Adrenal gland (tissue), 12 donors: ENCODE measurements around the gene C5orf15. TPM values are rescaled to one million over a fixed set of nuclear protein-coding genes. Genes with fewer than 3 reads are reported as not detected.

Experiments used
- DNase-seq, 7 donors: peaks; one replicate each; pipeline ENCODE4 v3.0.0-alpha.2; 2019 to 2020
- H3K27ac ChIP-seq, 5 donors: fragments of 200-600 bp; sonication (generic) in 4 of 5; 1 replicate in 3 of 5; 2 replicates in 2 of 5; pipeline versions ENCODE4 v1.5.1 to v1.8.0; 2016 to 2020; ENCODE audit warnings: mild to moderate bottlenecking in 1 of 5
- H3K27me3 ChIP-seq: fragments of 200-600 bp; 2 replicates; pipeline ENCODE4 v1.8.0; 2021
- H3K36me3 ChIP-seq, 2 donors: fragments of 200-600 bp; replicated peaks in 1 of 2; 1 replicate in 1 of 2; 2 replicates in 1 of 2; pipeline versions ENCODE4 v1.5.1 to v1.8.0; 2018 to 2022
- H3K4me1 ChIP-seq, 2 donors: fragments of 200-600 bp; replicated peaks in 1 of 2; 1 replicate in 1 of 2; 2 replicates in 1 of 2; pipeline versions ENCODE4 v1.5.1 to v1.8.0; 2018 to 2021
- H3K4me3 ChIP-seq, 4 donors: fragments of 200-600 bp; sonication (generic) in 3 of 4; one replicate each; pipeline ENCODE4 v1.5.1; 2016 to 2018
- H3K9me3 ChIP-seq, 3 donors: fragments of 200-600 bp; sonication (generic) in 1 of 3; replicated peaks in 1 of 3; 1 replicate in 2 of 3; 2 replicates in 1 of 3; pipeline versions ENCODE4 v1.5.1 to v1.8.0; 2016 to 2021
- CTCF ChIP-seq, 6 experiments: fragments of 450-650 bp in 4 of 6; fragments of 200-600 bp in 2 of 6; sonication (generic) in 1 of 6; IDR thresholded peaks; 1 replicate in 5 of 6; 2 replicates in 1 of 6; pipeline versions ENCODE4 v1.5.1 to v1.8.0; 2016 to 2021; ENCODE audit warnings: antibody characterized with exemption in 6 of 6, mild to moderate bottlenecking in 2 of 6, moderate library complexity in 1 of 6
- POLR2A ChIP-seq, 2 donors: fragments of 450-650 bp; IDR thresholded peaks; one replicate each; pipeline ENCODE4 v1.6.1; 2017; ENCODE audit warnings: antibody characterized with exemption in 2 of 2, mild to moderate bottlenecking in 2 of 2, moderate library complexity in 1 of 2
- WGBS, 4 donors: extraction: QIAGEN DNeasy Blood & Tissue Kit in 2 of 4; methylation state at CpG; one replicate each; pipeline versions ENCODE4 v1.1.5 to v1.1.7; 2013 to 2017; 5-methylcytosine and 5-hydroxymethylcytosine counted together
- intact Hi-C, 2 donors: fragments of 100-400 bp; cut with DNase I; formaldehyde crosslinking; loops; one replicate each; pipeline versions ENCODE4 v1.14.1 to v1.15.0; 2022 to 2023
- polyA plus RNA-seq, 3 donors: library from polyadenylated mRNA; stranded (reverse); fragments of 200-250 nt in 2 of 3; fragments of 350-450 nt in 1 of 3; fragmentation: Illumina TruSeq in 1 of 3; extraction: RNeasy Lipid Tissue Mini Kit (QIAGEN cat#74804) in 1 of 3; gene quantifications; one replicate each; pipeline ENCODE4 v1.2.3, GENCODE V29; 2013 to 2014
- total RNA-seq, 9 donors: library from RNA; depleted of rRNA in 4 of 9; stranded (reverse); fragments of >200 nt in 4 of 9; fragments of 120-200 nt in 1 of 9; fragmentation: NEBNext Ultra II Directional in 1 of 9; extraction: Animal tissue kit (Norgen Biotek cat#: 25700) in 1 of 9; gene quantifications; one replicate each; pipeline versions ENCODE4 v1.1.0 to v1.2.4, GENCODE V29; 2013 to 2023
- donor health status: healthy with polysubstance abuse.
- donor health status: Bipolar disorder and iron deficiency.
- donor health status: DM: yes; HTN: yes; CAD: no.
- donor health status: DM: no; HTN: no; CAD: no.
- donor health status: DM: no; HTN: no; CAD: no.
- donor health status: DM: yes; HTN: yes; CAD: no.

C5orf15 gene
- total and polyA plus RNA-seq, 12 donors, result 16.7 to 90.1 (median 53.7) TPM

- WGBS, 4 donors, result 49 to 51% (median 50%) methylated on average over 2 of the region's 2 CpGs
- Histone ChIP-seq H3K36me3 (peaks cover 0 to 8% of the 10 kb centered on the region in 2 donors), H3K27ac (peak overlapping the region in 1 of 5 donors; percentile 19)
These were observed 5.5 kb downstream of the C5orf15 start for GRCh38 chr5:133962801-133963476.

GRCh38 chr5:133962131-133962530 is 6.3 kb downstream of the C5orf15 start:
- Histone ChIP-seq H3K27me3 (no peaks in the 10 kb centered on the region), H3K36me3 (peaks cover 0 to 16% of the 10 kb centered on the region in 2 donors), H3K9me3 (no peaks in the 10 kb centered on the region), H3K4me3 (no peak overlapping the region), H3K4me1 (peaks cover 3 to 17% of the 10 kb centered on the region in 2 donors), H3K27ac (no peak overlapping the region)
- TF ChIP-seq POLR2A (IDR thresholded peaks at IDR 0.05) (no peak), CTCF (IDR thresholded peaks at IDR 0.05) (no peak)
- DNase-seq, result no peak
- intact Hi-C loops, result no loop called here
- 51 to 70% (median 65%) methylated on average over 2 of the region's 2 CpGs for WGBS, 4 donors

More at GRCh38 chr5:133962801-133963476, 5.5 kb downstream of the C5orf15 start:
- Histone ChIP-seq H3K9me3 (no peaks in the 10 kb centered on the region), H3K27me3 (no peaks in the 10 kb centered on the region), H3K4me3 (no peak overlapping the region), H3K4me1 (peaks cover 9 to 23% of the 10 kb centered on the region in 2 donors)
- no peak for DNase-seq
- intact Hi-C loops, result no loop called here
- TF ChIP-seq POLR2A (IDR thresholded peaks at IDR 0.05) (no peak), CTCF (IDR thresholded peaks at IDR 0.05) (no peak)

- Histone ChIP-seq H3K27me3 (no peaks in the 10 kb centered on the region), H3K27ac (no peak overlapping the region), H3K9me3 (no peaks in the 10 kb centered on the region), H3K4me1 (peaks cover 3 to 10% of the 10 kb centered on the region in 2 donors), H3K4me3 (no peak overlapping the region), H3K36me3 (peaks cover 0 to 29% of the 10 kb centered on the region in 2 donors)
- intact Hi-C loops, result no loop called here
- no peak for TF ChIP-seq CTCF (IDR thresholded peaks at IDR 0.05)
- no peak for TF ChIP-seq POLR2A (IDR thresholded peaks at IDR 0.05)
- WGBS, 4 donors, result 94 to 95% (median 95%) methylated on average over 11 of the region's 11 CpGs
- no peak for DNase-seq
These were observed 8.8 kb downstream of the C5orf15 start for GRCh38 chr5:133959643-133960042.

GRCh38 chr5:133957591-133957990 is 10.8 kb downstream of the C5orf15 start:
- TF ChIP-seq POLR2A (IDR thresholded peaks at IDR 0.05) (no peak), CTCF (IDR thresholded peaks at IDR 0.05) (no peak)
- no peak overlapping the region for H3K4me3 ChIP-seq
- peaks cover 0 to 29% of the 10 kb centered on the region in 2 donors for H3K36me3 ChIP-seq
- no peaks in the 10 kb centered on the region for H3K27me3 ChIP-seq
- 74 to 86% (median 82%) methylated on average over 1 of the region's 1 CpG for WGBS, 4 donors
- no peak overlapping the region for H3K27ac ChIP-seq
- H3K9me3 ChIP-seq, result no peaks in the 10 kb centered on the region
- DNase-seq, result no peak
- intact Hi-C loops, result no loop called here
- peaks cover 3 to 10% of the 10 kb centered on the region in 2 donors for H3K4me1 ChIP-seq
